GM13976 (cell line): ENCODE measurements around the gene ATXN7.
A peak's percentile ranks its signal among the peaks of the same experiment; 100 is the strongest.

Source experiments
- DNase-seq: peaks from one replicate; pipeline ENCODE4 v3.0.0; 2012; ENCODE audit warnings: low spot score
- CTCF ChIP-seq: IDR thresholded peaks from 2 replicates; pipeline ENCODE4 v1.5.1; 2012; ENCODE audit warnings: borderline replicate concordance, mild to moderate bottlenecking; ENCODE audit not compliant: insufficient read depth; ENCODE audit errors: extremely low read depth, missing control alignments, control extremely low read depth
- in situ Hi-C: fragments of 300-500 bp; cut with MboI; formaldehyde crosslinking; loops from one replicate; pipeline ENCODE4 v1.12.0; 2022; ENCODE audit warnings: low sequenced_read_pairs, mixed read lengths, inconsistent platforms; ENCODE audit not compliant: unreplicated experiment

Gene ATXN7, protein sequence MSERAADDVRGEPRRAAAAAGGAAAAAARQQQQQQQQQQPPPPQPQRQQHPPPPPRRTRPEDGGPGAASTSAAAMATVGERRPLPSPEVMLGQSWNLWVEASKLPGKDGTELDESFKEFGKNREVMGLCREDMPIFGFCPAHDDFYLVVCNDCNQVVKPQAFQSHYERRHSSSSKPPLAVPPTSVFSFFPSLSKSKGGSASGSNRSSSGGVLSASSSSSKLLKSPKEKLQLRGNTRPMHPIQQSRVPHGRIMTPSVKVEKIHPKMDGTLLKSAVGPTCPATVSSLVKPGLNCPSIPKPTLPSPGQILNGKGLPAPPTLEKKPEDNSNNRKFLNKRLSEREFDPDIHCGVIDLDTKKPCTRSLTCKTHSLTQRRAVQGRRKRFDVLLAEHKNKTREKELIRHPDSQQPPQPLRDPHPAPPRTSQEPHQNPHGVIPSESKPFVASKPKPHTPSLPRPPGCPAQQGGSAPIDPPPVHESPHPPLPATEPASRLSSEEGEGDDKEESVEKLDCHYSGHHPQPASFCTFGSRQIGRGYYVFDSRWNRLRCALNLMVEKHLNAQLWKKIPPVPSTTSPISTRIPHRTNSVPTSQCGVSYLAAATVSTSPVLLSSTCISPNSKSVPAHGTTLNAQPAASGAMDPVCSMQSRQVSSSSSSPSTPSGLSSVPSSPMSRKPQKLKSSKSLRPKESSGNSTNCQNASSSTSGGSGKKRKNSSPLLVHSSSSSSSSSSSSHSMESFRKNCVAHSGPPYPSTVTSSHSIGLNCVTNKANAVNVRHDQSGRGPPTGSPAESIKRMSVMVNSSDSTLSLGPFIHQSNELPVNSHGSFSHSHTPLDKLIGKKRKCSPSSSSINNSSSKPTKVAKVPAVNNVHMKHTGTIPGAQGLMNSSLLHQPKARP

DNA sequence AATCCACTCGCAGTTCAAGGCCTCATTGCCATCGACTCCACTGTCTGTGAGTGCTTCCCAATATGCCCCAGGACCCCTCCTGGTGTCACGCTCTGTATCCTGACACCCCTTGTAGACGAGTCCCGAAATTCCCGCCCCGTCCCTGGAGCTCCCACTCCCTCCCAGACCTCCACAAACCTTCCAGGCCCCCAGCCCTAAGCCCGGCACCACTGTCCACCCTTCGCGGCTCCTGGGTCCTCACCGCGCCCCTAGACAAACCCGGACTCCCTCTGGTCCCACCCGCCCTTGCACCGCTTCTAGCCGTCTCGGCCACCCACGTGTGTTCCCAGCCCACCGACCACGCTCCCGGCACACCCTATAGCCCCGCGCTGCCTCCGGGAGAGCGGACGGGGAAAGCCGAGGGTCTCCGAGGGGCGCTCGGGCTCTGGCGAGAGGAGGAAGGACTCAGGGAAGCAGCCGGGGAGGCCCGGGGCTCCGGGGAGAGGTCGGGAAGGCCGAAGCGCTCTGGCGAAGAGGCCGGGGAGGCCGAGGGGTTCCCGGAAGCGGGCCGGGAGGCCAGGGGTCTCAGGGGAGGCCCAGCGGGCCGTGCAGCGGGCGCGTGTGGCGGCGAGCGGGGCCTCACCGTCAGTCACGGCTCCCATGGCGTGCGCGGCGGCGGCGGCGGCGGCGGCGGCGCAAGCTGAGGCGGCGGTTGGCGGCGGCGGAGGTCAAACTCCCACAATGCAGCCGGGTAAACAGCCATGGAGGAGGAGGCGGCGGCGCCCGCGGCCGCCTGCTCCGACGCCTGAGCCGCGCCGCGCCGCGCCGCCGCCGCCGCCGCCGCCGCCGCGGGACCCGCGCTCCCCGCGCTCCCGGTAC is at the start of gene ATXN7, which contains the start of gene THOC7:
ATXN7 (plus strand) TSS at position 718 of the 858 bp plus-strand sequence. CDS start 48,732 bp downstream, outside the sequence.
THOC7 (minus strand) TSS at position 656 of the 858 bp plus-strand sequence; CDS start at position 641, 15 bp downstream.
- no peak for TF ChIP-seq CTCF
- peak; percentile 85 for DNase-seq
- in situ Hi-C loops: no loop called here

- DNase-seq: no peak
- in situ Hi-C loops: no loop called here
- no peak for TF ChIP-seq CTCF
Measured at GRCh38 chr3:63814237-63814636, 49.4 kb upstream of the ATXN7 start.

DNA sequence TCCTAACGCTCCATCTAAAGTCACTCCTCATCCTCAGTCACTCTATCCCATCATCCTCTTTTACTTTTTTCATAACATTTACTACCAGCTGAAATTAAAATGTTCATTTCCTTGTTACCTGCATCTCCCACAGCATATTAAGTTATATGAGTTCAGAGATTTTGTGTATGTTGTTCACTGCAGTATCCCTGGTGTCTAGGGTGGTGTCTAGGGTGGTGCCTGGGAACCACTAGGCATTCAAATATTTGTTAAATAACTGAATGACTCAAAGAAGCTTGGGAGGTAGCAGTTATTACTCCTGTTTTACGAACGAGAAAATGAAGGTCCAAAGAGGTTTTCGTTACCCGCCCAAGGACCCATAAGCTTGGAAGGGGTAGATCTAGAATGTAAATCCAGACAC is 46.4 kb upstream of the ATXN7 start:
- in situ Hi-C loops: loop anchor here (5.0 kb wide), 1 partner anchor 465 kb away; no protein-coding TSS in a partner anchor
- TF ChIP-seq CTCF: no peak
- DNase-seq: no peak

GRCh38 chr3:63818282-63819150 is 45.2 kb upstream of the ATXN7 start:
- DNase-seq: peak; percentile 57
- in situ Hi-C loops: loop anchor here (5.0 kb wide), 1 partner anchor 466 kb away; no protein-coding TSS in a partner anchor
- peak; percentile 71 for TF ChIP-seq CTCF

DNA sequence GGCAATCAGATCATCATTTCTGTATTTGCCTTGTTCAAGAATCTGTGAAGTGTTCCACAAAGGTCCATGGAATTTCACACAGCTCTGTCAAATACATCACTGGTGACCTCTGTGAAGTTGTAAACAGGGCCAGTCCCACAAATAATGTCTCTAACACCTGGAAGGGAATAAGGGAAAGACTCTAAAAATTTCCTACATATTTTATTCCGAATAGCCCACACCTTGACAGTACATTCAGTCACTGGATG is 44.6 kb upstream of the ATXN7 start, which contains the start of gene C3orf49:
C3orf49 (plus strand) TSS at position 149 of the 248 bp plus-strand sequence. CDS start 173 bp downstream, outside the sequence.
- no peak for DNase-seq
- in situ Hi-C loops: loop anchor here (5.0 kb wide), 1 partner anchor 467 kb away; no protein-coding TSS in a partner anchor
- TF ChIP-seq CTCF: no peak
